Cardiac ventricle fibroblast (primary cell): ENCODE data around the gene HTR4. TPM values are rescaled to one million over a fixed set of nuclear protein-coding genes. Genes with fewer than 3 reads are reported as not detected.

ENCODE experiments used
- total RNA-seq: library from RNA; depleted of rRNA; stranded (reverse); fragments of >200 nt; gene quantifications from 2 replicates; pipeline ENCODE4 v1.2.3, GENCODE V29; 2015

Gene HTR4
- 0.44 and 1.1 TPM in 2 replicates for total RNA-seq

GRCh38 chr5:148653836-148654781, at the start of gene HTR4:
TSS of gene HTR4 (minus strand) at chr5:148654527. CDS start at chr5:148637014, 17,513 bp downstream.

Other genes with a start within 250 kb of the HTR4 start
- gene ADRB2, start 172.1 kb upstream of the HTR4 start, total RNA-seq = not detected in 2 replicates